Activated naive CD4-positive, alpha-beta T cell (primary cell): ENCODE results near the gene BBC3.
A peak's percentile ranks its signal among the peaks of the same experiment; 100 is the strongest.
"Not testable (repeated sequence)": the region's sequence is repeated elsewhere in the genome, so short reads cannot be mapped to it uniquely, and the experiment has no call there.

ENCODE experiments used
- DNase-seq, 4 experiments: peaks; one replicate each; lab custom pipeline; 2025; lab: John Stamatoyannopoulos, UW

Gene BBC3

DNA sequence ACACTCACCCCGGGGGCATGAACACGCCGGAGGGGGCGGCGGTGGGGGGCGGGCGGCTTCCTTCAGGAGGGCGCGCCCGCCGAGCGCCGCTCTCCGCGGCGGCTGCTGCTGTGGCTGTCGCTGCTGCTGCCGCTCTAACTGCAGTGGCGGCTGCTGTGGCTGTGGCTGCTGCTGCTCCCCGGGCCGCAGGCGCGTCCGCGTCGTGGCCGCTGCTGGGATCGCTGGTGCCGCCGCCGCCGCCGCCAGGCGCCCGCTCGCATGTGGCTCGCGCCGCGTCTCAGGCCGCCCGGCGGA, at the start of gene BBC3:
TSS of gene BBC3 (minus strand) at position 279 of the 294 bp plus-strand sequence. CDS start 2,768 bp downstream, outside the sequence.
- no peak for DNase-seq

DNA sequence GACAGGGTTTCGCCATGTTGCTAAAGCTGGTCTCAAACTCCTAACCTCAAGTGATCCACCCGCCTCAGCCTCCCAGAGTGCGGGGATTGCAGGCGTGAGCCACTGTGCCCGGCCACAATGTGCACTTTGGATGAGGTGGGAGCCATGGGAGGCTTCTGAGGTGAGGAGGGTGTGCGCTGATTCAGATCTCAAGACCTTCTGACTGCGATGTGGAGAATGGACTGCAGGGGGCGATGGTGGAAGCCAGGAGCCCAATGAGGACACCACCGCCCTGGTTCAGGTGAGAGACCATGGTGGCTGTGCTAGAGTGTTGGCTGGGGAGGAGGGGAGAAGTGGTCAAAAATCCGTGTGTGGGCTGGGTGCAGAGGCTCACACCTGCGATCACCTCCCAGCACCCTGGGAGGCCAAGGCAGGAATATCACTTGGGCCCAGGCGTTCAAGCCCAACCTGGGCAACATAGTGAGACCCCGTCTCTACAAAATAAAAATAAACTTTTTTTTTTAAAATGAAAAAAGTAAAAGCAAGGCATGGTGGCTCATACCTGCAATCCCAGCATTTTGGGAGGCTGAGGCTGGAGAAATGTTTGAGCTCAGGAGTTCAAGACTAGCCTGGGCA, 49.3 kb upstream of the BBC3 start:
- peak in 1 of 4 experiments; percentile 50 for DNase-seq

- DNase-seq: not testable (repeated sequence)
Measured at GRCh38 chr19:47276513-47276912, 45.5 kb upstream of the BBC3 start.

- no peak for DNase-seq
Measured at GRCh38 chr19:47275791-47276461, 44.9 kb upstream of the BBC3 start.

GRCh38 chr19:47274891-47275761, 44.1 kb upstream of the BBC3 start:
- no peak for DNase-seq

DNA sequence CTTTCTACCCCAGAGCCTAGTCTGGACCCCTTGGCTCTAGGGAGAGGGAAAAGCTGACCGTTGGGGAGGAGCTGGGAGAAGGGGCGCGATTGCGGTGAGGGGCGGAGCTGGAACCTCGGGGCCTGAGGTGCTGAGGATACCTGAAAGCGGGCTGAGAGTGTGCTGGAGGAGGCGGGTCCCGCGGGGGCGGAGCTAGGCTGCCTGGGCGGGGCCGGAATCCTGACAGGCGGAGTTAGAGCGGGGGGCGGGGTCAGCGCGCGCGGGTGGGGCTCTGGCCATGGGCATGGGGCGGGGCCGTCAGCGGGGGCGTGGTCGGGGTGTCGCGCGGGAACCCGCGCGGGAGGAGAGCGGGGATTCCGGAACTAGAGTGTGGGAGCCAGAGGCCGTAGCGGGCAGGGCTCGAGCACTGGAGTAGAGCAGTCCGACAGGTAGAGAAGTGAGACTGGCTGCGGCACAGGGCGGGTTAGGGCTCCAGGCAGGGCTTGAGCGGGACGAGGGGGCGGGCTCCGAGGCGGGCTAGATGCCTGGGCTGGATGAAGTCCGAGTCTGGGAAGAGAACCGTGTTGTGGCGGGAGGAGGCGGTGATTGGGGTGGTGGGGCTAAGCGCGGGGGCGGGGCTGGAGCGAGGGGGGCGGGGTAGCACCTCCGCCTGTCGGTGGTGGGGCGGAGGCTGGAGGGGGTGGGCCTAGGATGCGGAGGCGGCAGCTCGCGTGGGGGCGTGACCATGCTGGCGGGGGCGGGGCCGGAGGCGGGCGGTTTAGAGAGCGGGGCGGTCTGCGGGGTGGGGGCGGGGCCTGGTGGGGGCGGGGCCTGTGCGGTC, 43.3 kb upstream of the BBC3 start, which contains the start of gene INAFM1:
TSS of gene INAFM1 (plus strand) at position 815 of the 820 bp plus-strand sequence. CDS start 35 bp downstream, outside the sequence.
- DNase-seq: peak; percentile 99 to 100 (median 100)

- peak; percentile 57 to 85 (median 78) for DNase-seq
Measured at GRCh38 chr19:47273313-47274070, 42.5 kb upstream of the BBC3 start.

DNA sequence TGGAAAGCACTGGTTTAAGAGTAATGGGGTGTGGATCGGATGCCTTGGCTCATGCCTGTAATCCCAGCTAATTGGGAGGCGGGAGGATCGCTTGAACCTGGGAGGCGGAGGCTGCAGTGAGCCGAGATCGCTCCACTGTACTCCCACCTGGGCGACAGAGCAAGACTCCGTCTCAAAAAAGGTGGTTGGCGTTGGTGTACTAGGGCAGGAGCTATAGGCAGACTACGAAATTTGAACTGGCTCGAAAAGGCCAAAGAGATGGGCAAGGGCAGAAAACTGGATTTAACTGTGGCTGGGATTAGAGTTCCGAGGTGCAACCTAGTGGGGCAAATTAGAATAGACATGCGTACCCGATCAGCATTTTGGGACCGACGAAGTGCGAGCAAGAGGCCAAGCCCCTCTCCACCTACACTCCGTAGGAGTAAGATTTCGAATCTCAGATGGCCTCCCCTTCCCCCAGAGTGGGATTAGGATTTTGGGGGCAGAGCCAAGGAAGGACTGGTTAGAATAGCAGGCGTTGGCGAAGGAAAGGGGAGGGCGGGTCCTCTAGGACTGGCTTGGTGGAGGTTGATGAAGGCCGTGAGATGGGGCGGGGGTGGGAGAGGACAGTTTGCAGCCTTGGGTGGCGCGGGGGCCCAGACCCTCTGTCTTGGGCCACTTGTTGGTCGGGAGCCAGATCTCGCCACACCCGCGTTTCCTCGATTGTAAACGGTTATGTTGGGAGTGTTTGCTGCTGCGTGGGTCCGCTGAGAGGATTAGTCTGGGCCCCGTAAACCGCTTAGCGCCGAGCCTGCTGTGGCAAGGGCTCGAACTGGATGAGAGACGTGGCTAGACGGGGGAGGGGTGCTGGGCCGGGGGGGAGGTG, 41.7 kb upstream of the BBC3 start:
- no peak for DNase-seq

GRCh38 chr19:47271949-47272348, 41.0 kb upstream of the BBC3 start:
- no peak for DNase-seq

GRCh38 chr19:47270408-47270807, 39.4 kb upstream of the BBC3 start:
- no peak for DNase-seq

GRCh38 chr19:47269596-47269995, 38.6 kb upstream of the BBC3 start:
- DNase-seq: no peak

DNA sequence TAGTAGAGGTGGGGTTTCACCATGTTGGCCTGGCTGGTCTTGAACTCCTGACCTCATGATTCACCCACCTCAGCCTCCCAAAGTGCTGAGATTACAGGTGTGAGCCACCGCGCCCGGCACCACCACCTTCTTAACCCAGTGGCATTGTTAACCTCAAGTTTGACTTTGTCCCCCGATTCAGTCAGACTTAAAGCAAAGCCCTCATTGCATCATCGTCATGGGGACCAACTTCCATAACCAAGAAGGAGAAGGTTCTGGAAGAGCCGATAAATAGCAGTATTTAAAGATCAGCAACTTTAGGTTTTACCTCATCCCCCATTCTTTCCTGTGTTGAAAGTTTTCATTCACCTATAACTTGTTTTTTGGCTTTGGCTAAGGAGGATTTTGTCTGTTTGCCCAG, 37.0 kb upstream of the BBC3 start:
- DNase-seq: no peak

DNA sequence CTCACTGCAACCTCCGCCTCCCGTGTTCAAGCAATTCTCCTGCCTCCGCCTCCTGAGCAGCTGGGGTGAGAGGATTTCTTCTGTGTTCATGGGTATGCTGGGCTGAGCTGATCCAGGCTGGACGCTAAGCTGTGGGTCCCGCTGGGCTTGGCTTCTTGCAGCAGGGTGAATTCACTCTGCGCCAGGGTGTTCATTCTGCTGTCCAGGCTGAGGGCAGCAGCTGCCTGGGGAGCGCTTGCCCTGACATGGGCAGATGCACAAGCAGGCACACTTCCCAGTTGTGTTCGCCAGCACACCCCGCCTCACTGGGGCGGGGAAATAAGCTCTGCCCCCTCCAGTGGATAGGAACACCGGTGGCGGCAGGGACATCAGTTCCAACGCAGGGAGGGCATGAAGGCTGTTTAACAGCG, 36.4 kb upstream of the BBC3 start:
- DNase-seq: no peak

DNA sequence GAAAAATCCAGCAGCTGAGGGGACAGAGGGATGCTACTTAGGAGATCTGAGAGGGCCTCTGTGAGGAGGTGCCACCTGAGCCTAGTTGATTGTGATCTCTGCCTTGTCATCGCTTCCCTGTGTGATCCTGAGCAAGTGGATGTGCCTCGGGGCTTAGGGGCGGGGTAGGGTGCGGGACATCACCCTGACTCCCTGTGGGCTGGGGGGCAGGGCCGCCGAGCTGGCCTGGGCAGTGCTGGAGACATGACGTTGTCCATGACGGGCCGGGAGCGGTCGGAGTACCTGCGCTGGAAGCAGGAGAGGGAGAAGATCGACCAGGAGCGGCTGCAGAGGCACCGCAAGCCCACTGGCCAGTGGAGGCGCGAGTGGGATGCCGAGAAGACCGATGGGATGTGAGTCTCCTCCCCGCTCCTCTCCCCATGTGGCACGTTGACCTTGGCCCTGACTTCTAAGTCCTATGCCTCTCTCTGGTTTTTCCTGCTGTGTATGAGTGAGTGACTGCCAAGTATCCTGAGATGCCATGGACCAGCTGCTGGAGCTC, 35.5 kb upstream of the BBC3 start:
- no peak for DNase-seq

DNA sequence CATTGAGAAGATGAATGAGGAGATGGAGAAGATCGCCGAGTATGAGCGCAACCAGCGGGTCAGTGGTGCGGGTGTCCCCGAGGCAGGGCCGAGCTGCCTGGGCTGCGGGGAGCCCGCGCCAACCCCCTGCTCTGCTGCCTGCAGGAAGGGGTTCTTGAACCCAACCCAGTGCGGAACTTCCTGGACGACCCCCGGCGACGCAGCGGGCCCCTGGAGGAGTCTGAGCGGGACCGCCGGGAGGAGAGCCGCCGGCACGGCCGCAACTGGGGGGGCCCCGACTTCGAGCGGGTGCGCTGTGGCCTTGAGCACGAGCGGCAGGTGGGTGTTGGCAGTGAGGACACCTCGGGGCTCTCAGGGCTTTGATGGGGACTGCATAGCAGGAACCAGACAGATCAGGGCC, 33.6 kb upstream of the BBC3 start:
- no peak for DNase-seq

- DNase-seq: not testable (repeated sequence)
Measured at GRCh38 chr19:47261946-47262793, 31.2 kb upstream of the BBC3 start.

GRCh38 chr19:47260476-47260875, 29.5 kb upstream of the BBC3 start:
- no peak for DNase-seq

DNA sequence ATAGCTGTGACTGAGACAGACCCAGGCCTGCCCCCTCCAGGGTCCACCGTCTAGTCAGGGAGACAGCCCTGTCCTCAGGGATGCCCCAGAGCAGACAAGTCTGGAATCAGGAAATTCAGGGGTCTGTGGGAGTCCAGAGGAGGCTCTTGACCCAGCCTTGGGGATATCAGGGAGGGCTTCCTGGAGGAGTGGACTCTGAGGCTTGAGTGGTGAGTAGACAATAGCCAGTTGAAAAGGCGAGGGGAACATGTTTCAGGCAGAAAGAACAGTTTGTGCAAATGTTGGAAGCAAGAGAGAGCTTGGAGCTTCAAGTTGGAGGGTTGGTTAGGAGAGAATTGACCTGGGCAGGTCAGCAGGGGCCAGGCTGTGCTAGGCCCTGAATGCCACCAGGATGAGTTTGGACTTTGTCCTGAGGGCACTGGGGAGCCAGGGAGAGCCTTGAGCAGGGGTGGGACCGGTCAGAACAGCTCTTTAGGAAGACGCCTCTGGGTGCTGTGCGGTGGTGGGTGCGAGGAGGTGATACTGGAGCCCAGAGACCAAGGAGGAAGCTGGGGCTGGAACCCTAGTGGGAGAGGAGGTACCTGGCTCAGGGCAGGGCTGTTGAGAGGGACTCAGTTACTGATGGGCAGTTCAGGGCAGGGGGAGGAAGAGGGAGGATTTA, 28.0 kb upstream of the BBC3 start:
- no peak for DNase-seq
